PFSK-1 (cell line): ENCODE measurements around the gene WIPF3.

Experiments used
- FOXP2 ChIP-seq: optimal IDR thresholded peaks from 2 replicates; pipeline ENCODE3; 2011; ENCODE audit warnings: borderline replicate concordance, control low read depth, inconsistent platforms; ENCODE audit not compliant: insufficient read depth; ENCODE audit errors: extremely low read length, extremely low read depth
- POLR2AphosphoS5 ChIP-seq: IDR thresholded peaks from 2 replicates; pipeline ENCODE4 v1.6.1; 2012; ENCODE audit warnings: low read depth, mild to moderate bottlenecking, control low read depth, low read length, moderate library complexity
- REST ChIP-seq, 2 experiments: IDR thresholded peaks; 2 replicates each; pipeline versions ENCODE4 v1.6.1 to v1.8.0; 2011 to 2012; ENCODE audit warnings: low read depth in 2 of 2, low read length in 2 of 2, control low read depth in 1 of 2, inconsistent platforms in 1 of 2, mild to moderate bottlenecking in 1 of 2, moderate library complexity in 1 of 2; ENCODE audit not compliant: insufficient read depth in 1 of 2
- SIN3A ChIP-seq: IDR thresholded peaks from 2 replicates; pipeline ENCODE4 v1.6.1; 2012; ENCODE audit warnings: mild to moderate bottlenecking, low read length, moderate library complexity, borderline replicate concordance; ENCODE audit not compliant: insufficient read depth
- TAF1 ChIP-seq: IDR thresholded peaks from 2 replicates; pipeline ENCODE4 v1.6.1; 2012; ENCODE audit warnings: low read length, control low read depth, borderline replicate concordance; ENCODE audit not compliant: insufficient read depth

WIPF3 gene

GRCh38 chr7:29865526-29865925 lies 59.2 kb downstream of the WIPF3 start:
- TF ChIP-seq REST (IDR thresholded peaks at IDR 0.05; ENCODE audit: insufficient read depth in 1 of 2, low read depth in 2 of 2, low read length in 2 of 2), result no peak
- TF ChIP-seq SIN3A, result no peak
- TF ChIP-seq TAF1, result no peak
- no peak for TF ChIP-seq POLR2AphosphoS5
- TF ChIP-seq FOXP2, result no peak

DNA sequence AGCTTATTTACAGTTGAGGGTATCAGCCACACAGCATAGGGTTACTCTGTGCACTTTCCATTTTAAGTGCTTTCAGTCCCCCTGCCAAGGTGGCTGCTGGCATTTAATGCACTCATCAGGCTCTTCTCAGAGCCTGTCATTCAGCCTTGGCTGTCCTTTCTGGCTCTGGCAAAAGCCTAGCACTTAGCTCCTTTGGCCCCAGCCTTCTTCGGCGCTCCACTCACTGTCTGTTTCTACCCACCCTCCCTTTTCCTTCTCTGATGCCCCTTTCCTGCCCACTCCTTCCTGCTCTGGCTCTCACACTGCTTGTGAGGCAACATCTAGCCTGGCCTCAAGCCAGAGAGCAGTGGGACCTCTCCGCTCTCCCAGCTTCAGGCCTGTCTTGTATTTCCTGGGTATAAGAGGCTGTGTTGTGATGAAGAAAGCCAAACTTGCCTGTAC lies 60.2 kb downstream of the WIPF3 start:
- TF ChIP-seq TAF1 (no peak), POLR2AphosphoS5 (no peak), SIN3A (no peak), REST (IDR thresholded peaks at IDR 0.05; ENCODE audit: insufficient read depth in 1 of 2, low read depth in 2 of 2, low read length in 2 of 2) (no peak), FOXP2 (no peak)

DNA sequence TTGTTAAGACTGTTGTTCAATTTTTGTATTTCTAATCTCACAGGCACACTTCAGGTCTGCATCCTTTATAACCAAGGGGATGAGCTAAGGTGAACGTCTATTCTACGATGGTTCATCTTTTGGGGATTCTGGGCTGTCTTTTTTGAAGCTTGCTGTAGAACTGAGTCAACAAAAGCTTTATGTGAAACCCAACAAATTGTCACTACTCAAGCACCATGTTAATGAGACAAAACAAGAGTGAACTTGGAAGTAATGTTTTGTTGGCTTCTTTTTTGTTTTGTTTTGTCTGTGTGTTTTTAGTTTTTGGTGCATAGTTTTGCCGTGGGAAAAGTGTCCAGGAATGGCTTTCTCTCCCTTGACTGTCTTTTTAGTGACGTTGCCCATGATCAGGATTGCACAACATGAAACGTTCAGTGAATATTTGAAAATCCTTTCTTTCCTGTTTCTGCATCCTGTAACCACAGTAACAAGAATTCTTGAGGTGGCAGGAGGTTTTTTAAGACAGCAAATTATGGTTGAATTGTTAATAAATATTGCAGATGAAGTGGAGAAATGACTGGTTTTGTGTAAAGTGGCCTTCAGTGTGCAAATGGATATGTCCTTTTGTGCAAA lies 65.6 kb downstream of the WIPF3 start:
- no peak for TF ChIP-seq FOXP2
- no peak for TF ChIP-seq REST (IDR thresholded peaks at IDR 0.05; ENCODE audit: insufficient read depth in 1 of 2, low read depth in 2 of 2, low read length in 2 of 2)
- TF ChIP-seq SIN3A, result no peak
- TF ChIP-seq TAF1, result no peak
- no peak for TF ChIP-seq POLR2AphosphoS5

DNA sequence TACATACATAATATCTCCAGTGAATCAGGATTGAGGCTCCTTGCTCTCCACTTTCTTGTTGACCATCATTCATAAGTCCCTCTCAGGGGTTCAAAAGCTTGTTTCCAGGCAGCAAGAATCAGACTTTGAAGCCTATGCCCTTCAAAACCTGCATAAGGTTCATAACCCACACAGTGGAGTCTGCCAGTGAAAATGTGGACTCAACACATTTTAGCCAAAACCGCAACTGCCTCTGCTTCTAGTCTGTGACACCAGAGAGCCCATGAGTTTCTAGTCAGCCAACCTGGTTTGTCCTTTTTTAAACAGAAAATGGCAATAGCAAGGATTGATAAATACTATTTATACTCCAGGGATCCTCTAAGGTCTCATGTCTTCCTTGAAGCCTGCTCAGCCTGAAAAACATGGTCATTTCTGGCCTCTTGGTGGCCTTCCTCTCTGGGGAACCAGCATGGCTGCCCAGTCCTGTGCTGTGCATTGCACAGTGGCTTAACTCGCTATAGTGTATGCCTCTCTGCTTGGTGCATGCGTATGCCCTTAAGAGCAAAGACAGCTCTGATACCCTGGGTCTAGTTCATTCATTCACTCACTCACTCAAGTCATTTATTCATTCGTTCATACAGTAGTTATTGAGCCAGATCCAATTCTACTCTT lies 67.5 kb downstream of the WIPF3 start:
- no peak for TF ChIP-seq FOXP2
- TF ChIP-seq REST (IDR thresholded peaks at IDR 0.05; ENCODE audit: insufficient read depth in 1 of 2, low read depth in 2 of 2, low read length in 2 of 2), result no peak
- no peak for TF ChIP-seq TAF1
- no peak for TF ChIP-seq SIN3A
